ENCODE data around the gene NUP210. TPM values are rescaled to one million over a fixed set of nuclear protein-coding genes. Genes with fewer than 3 reads are reported as not detected.

NUP210 gene
- total RNA-seq, 1 experiment from 2014 or later = 27.2 TPM

- DNase-seq (ENCODE audit: low read depth) = no peak
- in situ Hi-C loops (cut with HindIII; ENCODE audit: low pct_unique_long_range_greater_than_20kb, low sequenced_read_pairs) = no loop called here
Measured at GRCh38 chr3:13365390-13366379, 54.4 kb downstream of the NUP210 start.

GRCh38 chr3:13364602-13365271, 55.4 kb downstream of the NUP210 start:
- DNase-seq (ENCODE audit: low read depth) = no peak

GRCh38 chr3:13362551-13362950, 57.6 kb downstream of the NUP210 start:
- no peak for DNase-seq (ENCODE audit: low read depth)
- in situ Hi-C loops (cut with HindIII; ENCODE audit: low pct_unique_long_range_greater_than_20kb, low sequenced_read_pairs) = no loop called here

More at GRCh38 chr3:13364602-13365271, 55.4 kb downstream of the NUP210 start:
- in situ Hi-C loops (cut with HindIII; ENCODE audit: low pct_unique_long_range_greater_than_20kb, low sequenced_read_pairs) = no loop called here

- no peak for DNase-seq (ENCODE audit: low read depth)
- in situ Hi-C loops (cut with HindIII; ENCODE audit: low pct_unique_long_range_greater_than_20kb, low sequenced_read_pairs) = no loop called here
Measured at GRCh38 chr3:13359916-13360315, 60.2 kb downstream of the NUP210 start.

- in situ Hi-C loops (cut with HindIII; ENCODE audit: low pct_unique_long_range_greater_than_20kb, low sequenced_read_pairs) = no loop called here
- DNase-seq (ENCODE audit: low read depth) = no peak
Measured at GRCh38 chr3:13358643-13359042, 61.5 kb downstream of the NUP210 start.

GRCh38 chr3:13358051-13358450, 62.1 kb downstream of the NUP210 start:
- in situ Hi-C loops (cut with HindIII; ENCODE audit: low pct_unique_long_range_greater_than_20kb, low sequenced_read_pairs) = no loop called here
- DNase-seq (ENCODE audit: low read depth) = no peak

- in situ Hi-C loops (cut with HindIII; ENCODE audit: low pct_unique_long_range_greater_than_20kb, low sequenced_read_pairs) = no loop called here
Measured at GRCh38 chr3:13357074-13357473, 63.0 kb downstream of the NUP210 start.

GRCh38 chr3:13353936-13354542, 66.1 kb downstream of the NUP210 start:
- in situ Hi-C loops (cut with HindIII; ENCODE audit: low pct_unique_long_range_greater_than_20kb, low sequenced_read_pairs) = no loop called here
- no peak for DNase-seq (ENCODE audit: low read depth)

More at GRCh38 chr3:13357074-13357473, 63.0 kb downstream of the NUP210 start:
- no peak for DNase-seq (ENCODE audit: low read depth)

GRCh38 chr3:13353506-13353905, 66.6 kb downstream of the NUP210 start:
- in situ Hi-C loops (cut with HindIII; ENCODE audit: low pct_unique_long_range_greater_than_20kb, low sequenced_read_pairs) = no loop called here
- no peak for DNase-seq (ENCODE audit: low read depth)

- peak; percentile 12 for DNase-seq (ENCODE audit: low read depth)
- in situ Hi-C loops (cut with HindIII; ENCODE audit: low pct_unique_long_range_greater_than_20kb, low sequenced_read_pairs) = no loop called here
Measured at GRCh38 chr3:13352621-13353131, 67.4 kb downstream of the NUP210 start.

- no peak for DNase-seq (ENCODE audit: low read depth)
- in situ Hi-C loops (cut with HindIII; ENCODE audit: low pct_unique_long_range_greater_than_20kb, low sequenced_read_pairs) = no loop called here
Measured at GRCh38 chr3:13349823-13350222, 70.3 kb downstream of the NUP210 start.

- DNase-seq (ENCODE audit: low read depth) = no peak
- in situ Hi-C loops (cut with HindIII; ENCODE audit: low pct_unique_long_range_greater_than_20kb, low sequenced_read_pairs) = no loop called here
Measured at GRCh38 chr3:13348661-13349396, 71.3 kb downstream of the NUP210 start.

- in situ Hi-C loops (cut with HindIII; ENCODE audit: low pct_unique_long_range_greater_than_20kb, low sequenced_read_pairs) = no loop called here
Measured at GRCh38 chr3:13348100-13348499, 72.0 kb downstream of the NUP210 start.

GRCh38 chr3:13347390-13347950, 72.7 kb downstream of the NUP210 start:
- in situ Hi-C loops (cut with HindIII; ENCODE audit: low pct_unique_long_range_greater_than_20kb, low sequenced_read_pairs) = no loop called here
- no peak for DNase-seq (ENCODE audit: low read depth)

More at GRCh38 chr3:13348100-13348499, 72.0 kb downstream of the NUP210 start:
- DNase-seq (ENCODE audit: low read depth) = no peak

- no peak for DNase-seq (ENCODE audit: low read depth)
- in situ Hi-C loops (cut with HindIII; ENCODE audit: low pct_unique_long_range_greater_than_20kb, low sequenced_read_pairs) = no loop called here
Measured at GRCh38 chr3:13346481-13347389, 73.4 kb downstream of the NUP210 start.

GRCh38 chr3:13345772-13346171, 74.3 kb downstream of the NUP210 start:
- in situ Hi-C loops (cut with HindIII; ENCODE audit: low pct_unique_long_range_greater_than_20kb, low sequenced_read_pairs) = no loop called here
- no peak for DNase-seq (ENCODE audit: low read depth)

- no peak for DNase-seq (ENCODE audit: low read depth)
- in situ Hi-C loops (cut with HindIII; ENCODE audit: low pct_unique_long_range_greater_than_20kb, low sequenced_read_pairs) = no loop called here
Measured at GRCh38 chr3:13345284-13345683, 74.8 kb downstream of the NUP210 start.

Data from Caki2 (cell line).